Hematopoietic multipotent progenitor cell treated with erythropoietin and hydrocortisone succinate and interleukin-3 and kit ligand, for 4 days (in vitro differentiated cells): Measurements from ENCODE around the gene HBEGF.
"Not testable (repeated sequence)": the region's sequence is repeated elsewhere in the genome, so short reads cannot be mapped to it uniquely, and the experiment has no call there.

Source experiments
- DNase-seq: peaks from one replicate; pipeline ENCODE4 v3.0.0-alpha.2; 2015

Gene HBEGF

GRCh38 chr5:140360681-140361479, 14.5 kb upstream of the HBEGF start:
- DNase-seq: no peak

GRCh38 chr5:140360101-140360500, 13.7 kb upstream of the HBEGF start, which contains the start of gene SLC4A9:
Gene SLC4A9 (plus strand): TSS chr5:140360194. CDS start chr5:140360237, 43 bp downstream.
- DNase-seq: no peak

- DNase-seq: no peak
These were observed 12.4 kb upstream of the HBEGF start for GRCh38 chr5:140358738-140359310.

- peak; percentile 91 for DNase-seq
These were observed 11.3 kb upstream of the HBEGF start for GRCh38 chr5:140357726-140358093.

- no peak for DNase-seq
These were observed 10.7 kb upstream of the HBEGF start for GRCh38 chr5:140356853-140357725.

- peak; percentile 53 for DNase-seq
These were observed 9.1 kb upstream of the HBEGF start for GRCh38 chr5:140355546-140355945.

GRCh38 chr5:140351609-140352334, 5.4 kb upstream of the HBEGF start:
- peak; percentile 88 for DNase-seq

- no peak for DNase-seq
These were observed 2.8 kb upstream of the HBEGF start for GRCh38 chr5:140349244-140349643.

- DNase-seq: no peak
These were observed 1.7 kb upstream of the HBEGF start for GRCh38 chr5:140348104-140348503.

GRCh38 chr5:140347360-140347759, 957 bp upstream of the HBEGF start:
- DNase-seq: no peak

GRCh38 chr5:140345919-140346347, 470 bp downstream of the HBEGF start:
- peak; percentile 55 for DNase-seq

- DNase-seq: no peak
These were observed 1.6 kb downstream of the HBEGF start for GRCh38 chr5:140344683-140345423.

GRCh38 chr5:140343849-140344248, 2.6 kb downstream of the HBEGF start:
- not testable (repeated sequence) for DNase-seq

GRCh38 chr5:140342896-140343295, 3.5 kb downstream of the HBEGF start:
- peak; percentile 17 for DNase-seq

GRCh38 chr5:140342287-140342686, 4.1 kb downstream of the HBEGF start:
- DNase-seq: peak; percentile 80

- no peak for DNase-seq
These were observed 4.8 kb downstream of the HBEGF start for GRCh38 chr5:140341591-140341990.

- DNase-seq: no peak
These were observed 5.7 kb downstream of the HBEGF start for GRCh38 chr5:140340605-140341121.

- DNase-seq: peak; percentile 23
These were observed 6.8 kb downstream of the HBEGF start for GRCh38 chr5:140339636-140340035.

GRCh38 chr5:140338908-140339307, 7.5 kb downstream of the HBEGF start:
- DNase-seq: no peak

GRCh38 chr5:140338336-140338735, 8.1 kb downstream of the HBEGF start:
- no peak for DNase-seq

GRCh38 chr5:140337880-140338279, 8.5 kb downstream of the HBEGF start:
- no peak for DNase-seq

GRCh38 chr5:140336388-140336787, 10.0 kb downstream of the HBEGF start:
- DNase-seq: no peak
